Trophoblast cell (in vitro differentiated cells and primary cell): ENCODE results near the gene SARM1. TPM values are rescaled to one million over a fixed set of nuclear protein-coding genes. Genes with fewer than 3 reads are reported as not detected.
A peak's percentile ranks its signal among the peaks of the same experiment; 100 is the strongest.

ENCODE experiments used
- DNase-seq, 2 donors: peaks; one replicate each; pipeline ENCODE4 v3.0.0-alpha.2; 2016
- H2AFZ ChIP-seq: 2 replicates; pipeline ENCODE4 v1.6.1; 2013; ENCODE audit warnings: low read length, moderate library complexity, mild to moderate bottlenecking; ENCODE audit not compliant: insufficient read depth, poor library complexity
- H2AK5ac ChIP-seq: 2 replicates; pipeline ENCODE4 v1.6.1; 2013; ENCODE audit warnings: mild to moderate bottlenecking, low read length
- H2BK120ac ChIP-seq: 2 replicates; pipeline ENCODE4 v1.6.1; 2013; ENCODE audit warnings: low read length, mild to moderate bottlenecking, moderate library complexity; ENCODE audit not compliant: insufficient read depth, poor library complexity
- H2BK12ac ChIP-seq: 2 replicates; pipeline ENCODE4 v1.6.1; 2013; ENCODE audit warnings: mild to moderate bottlenecking, low read length, moderate library complexity
- H2BK5ac ChIP-seq: 2 replicates; pipeline ENCODE4 v1.6.1; 2013; ENCODE audit warnings: low read length, low read depth, moderate library complexity, mild to moderate bottlenecking; ENCODE audit not compliant: poor library complexity
- H3K14ac ChIP-seq: 2 replicates; pipeline ENCODE4 v1.6.1; 2013; ENCODE audit warnings: mild to moderate bottlenecking, low read length
- H3K18ac ChIP-seq: 2 replicates; pipeline ENCODE4 v1.6.1; 2013; ENCODE audit warnings: mild to moderate bottlenecking, low read length
- H3K23ac ChIP-seq: 2 replicates; pipeline ENCODE4 v1.6.1; 2013; ENCODE audit warnings: low read length
- H3K27ac ChIP-seq: 2 replicates; pipeline ENCODE4 v1.5.1; 2013; ENCODE audit warnings: low read depth, mild to moderate bottlenecking, inconsistent platforms, low read length, moderate library complexity
- H3K27me3 ChIP-seq: 2 replicates; pipeline ENCODE4 v1.6.1; 2013; ENCODE audit warnings: inconsistent platforms, mild to moderate bottlenecking, low read length, moderate library complexity; ENCODE audit not compliant: insufficient read depth
- H3K36me3 ChIP-seq, 2 experiments: 1 replicate in 1 of 2; 2 replicates in 1 of 2; pipeline ENCODE4 v1.6.1; 2013; ENCODE audit warnings: low read length in 2 of 2, mild to moderate bottlenecking in 2 of 2, moderate library complexity in 1 of 2; ENCODE audit not compliant: insufficient read depth in 2 of 2, control insufficient read depth in 1 of 2
- H3K4ac ChIP-seq: 2 replicates; pipeline ENCODE4 v1.6.1; 2013; ENCODE audit warnings: low read depth, mild to moderate bottlenecking, low read length, moderate library complexity
- H3K4me1 ChIP-seq, 2 experiments: 1 replicate in 1 of 2; 2 replicates in 1 of 2; pipeline ENCODE4 v1.6.1; 2013; ENCODE audit warnings: low read length in 2 of 2, mild to moderate bottlenecking in 2 of 2, moderate library complexity in 1 of 2; ENCODE audit not compliant: insufficient read depth in 2 of 2, control insufficient read depth in 1 of 2
- H3K4me2 ChIP-seq: 2 replicates; pipeline ENCODE4 v1.6.1; 2013; ENCODE audit warnings: inconsistent platforms, mild to moderate bottlenecking, low read length, moderate library complexity
- H3K4me3 ChIP-seq: 2 replicates; pipeline ENCODE4 v1.5.1; 2013; ENCODE audit warnings: mild to moderate bottlenecking, low read depth, low read length, inconsistent platforms
- H3K79me1 ChIP-seq: one replicate; pipeline ENCODE4 v1.6.1; 2013; ENCODE audit warnings: low read length
- H3K79me2 ChIP-seq: 2 replicates; pipeline ENCODE4 v1.6.1; 2013; ENCODE audit warnings: low read length, mild to moderate bottlenecking; ENCODE audit not compliant: control insufficient read depth, insufficient read depth, poor library complexity
- H3K9ac ChIP-seq: 2 replicates; pipeline ENCODE4 v1.6.1; 2013; ENCODE audit warnings: mild to moderate bottlenecking, low read length
- H3K9me3 ChIP-seq: 2 replicates; pipeline ENCODE4 v1.6.1; 2013; ENCODE audit warnings: low read depth, mild to moderate bottlenecking, control low read depth, inconsistent platforms, low read length; ENCODE audit not compliant: insufficient read depth
- H4K12ac ChIP-seq: 2 replicates; pipeline ENCODE4 v1.6.1; 2013; ENCODE audit warnings: low read depth, mild to moderate bottlenecking, low read length, moderate library complexity
- H4K8ac ChIP-seq: 2 replicates; pipeline ENCODE4 v1.6.1; 2013; ENCODE audit warnings: low read depth, mild to moderate bottlenecking, low read length, moderate library complexity
- H4K91ac ChIP-seq: one replicate; pipeline ENCODE4 v1.6.1; 2013; ENCODE audit warnings: low read depth, mild to moderate bottlenecking, low read length, moderate library complexity
- WGBS: extraction: QIAGEN DNeasy Blood & Tissue Kit; methylation state at CpG from one replicate; pipeline ENCODE4 v1.1.7; 2013; ENCODE audit warnings: missing lambda C conversion rate; ENCODE audit not compliant: insufficient read length, insufficient coverage; ENCODE audit errors: extremely low coverage; 5-methylcytosine and 5-hydroxymethylcytosine counted together
- polyA plus RNA-seq: library from polyadenylated mRNA; stranded (reverse); fragments of 200-250 nt; gene quantifications from 2 replicates; pipeline ENCODE4 v1.2.3, GENCODE V29; 2013

SARM1 gene
- 0.49 and 0.60 TPM in 2 replicates for polyA plus RNA-seq

DNA sequence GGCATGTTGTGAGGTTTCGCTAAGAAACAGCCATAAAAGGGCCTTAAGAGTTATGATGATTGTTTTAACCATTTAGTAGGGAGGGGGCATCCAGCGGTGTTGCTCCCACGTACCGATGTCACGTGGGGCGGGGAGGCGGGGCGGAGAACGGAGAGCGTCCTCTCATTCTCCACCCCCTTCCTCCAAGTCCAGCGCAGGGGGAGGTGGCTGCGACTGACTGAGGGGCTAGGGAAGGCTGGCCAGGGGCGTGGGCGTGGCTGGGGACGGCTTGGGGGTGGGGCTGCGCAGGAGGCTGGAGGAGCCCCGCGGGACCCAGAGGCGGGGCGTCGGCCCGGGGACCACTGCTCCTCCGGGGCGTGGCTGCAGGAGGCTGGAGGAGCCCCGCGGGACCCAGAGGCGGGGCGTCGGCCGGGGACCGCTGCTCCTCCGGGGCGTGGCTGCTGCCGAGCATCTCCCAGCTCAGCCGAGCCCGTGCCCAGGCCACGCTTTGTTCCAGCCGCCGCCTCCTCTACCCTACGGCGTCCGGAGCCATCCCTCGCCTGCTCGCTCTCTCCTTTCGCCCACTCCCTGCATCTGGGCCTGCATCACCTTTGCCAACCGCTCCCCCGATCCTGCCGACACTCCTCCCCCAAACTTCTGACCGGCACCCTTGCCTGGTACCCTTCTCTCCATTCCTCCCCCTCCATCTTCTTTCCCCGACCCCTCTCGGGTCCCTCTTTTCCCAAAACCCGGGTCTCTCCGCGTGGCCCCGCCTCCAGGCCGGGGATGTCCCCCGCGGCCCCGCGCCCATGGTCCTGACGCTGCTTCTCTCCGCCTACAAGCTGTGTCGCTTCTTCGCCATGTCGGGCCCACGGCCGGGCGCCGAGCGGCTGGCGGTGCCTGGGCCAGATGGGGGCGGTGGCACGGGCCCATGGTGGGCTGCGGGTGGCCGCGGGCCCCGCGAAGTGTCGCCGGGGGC is at the start of gene SARM1:
Gene SARM1 (plus strand): TSS at position 450 of the 958 bp plus-strand sequence. CDS start 339 bp downstream, at position 789.
- Histone ChIP-seq H3K27me3 (peaks cover 21% of the 10 kb centered on the region), H3K79me2 (no peaks in the 10 kb centered on the region), H3K4me2 (peak within 1 kb of the TSS; percentile 63), H3K14ac (no peak within 1 kb of the TSS), H3K4me3 (peak within 1 kb of the TSS; percentile 52), H2BK120ac (no peak within 1 kb of the TSS), H3K9ac (no peak within 1 kb of the TSS), H3K79me1 (no peaks in the 10 kb centered on the region), H2BK5ac (no peak within 1 kb of the TSS), H4K8ac (no peak within 1 kb of the TSS), H3K18ac (no peak within 1 kb of the TSS), H4K91ac (no peak within 1 kb of the TSS), H3K27ac (no peak within 1 kb of the TSS), H3K23ac (no peak within 1 kb of the TSS), H3K9me3 (no peaks in the 10 kb centered on the region), H2AK5ac (no peak within 1 kb of the TSS), H3K4ac (no peak within 1 kb of the TSS), H4K12ac (no peak within 1 kb of the TSS), H2BK12ac (no peak within 1 kb of the TSS), H3K36me3 (peaks cover 0 to 2% of the 10 kb centered on the region in 2 experiments), H2AFZ (no peak within 1 kb of the TSS), H3K4me1 (peaks cover 16 to 22% of the 10 kb centered on the region in 2 experiments)
- no peak for DNase-seq
- WGBS = no CpG with 5 or more reads among the region's 80 CpGs

DNA sequence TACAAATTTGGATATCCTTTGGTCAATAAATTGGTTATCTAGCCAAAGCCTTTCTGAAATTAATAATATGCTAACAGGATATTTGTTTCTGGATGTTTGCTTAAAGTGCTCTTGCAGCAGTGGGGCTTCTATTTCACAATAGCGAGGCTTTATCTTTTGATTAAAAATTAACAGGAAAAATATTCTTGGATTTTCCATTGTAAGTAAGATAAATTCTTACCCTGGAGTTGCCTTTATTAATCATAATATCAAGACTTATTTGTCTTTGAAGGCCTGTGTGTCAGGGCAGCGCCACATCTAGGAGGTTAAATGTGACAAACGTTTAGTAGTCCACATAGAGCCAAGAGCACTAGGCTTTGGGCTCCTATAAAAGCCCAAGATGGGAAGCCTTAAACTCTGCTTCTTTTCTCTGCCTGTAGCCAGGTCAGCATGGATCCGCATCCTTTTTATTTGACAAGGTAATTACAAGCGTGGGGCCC is 47.2 kb upstream of the SARM1 start:
- no peak overlapping the region for H4K12ac ChIP-seq
- H3K36me3 ChIP-seq = peaks cover 17 to 27% of the 10 kb centered on the region in 2 experiments
- H3K14ac ChIP-seq = no peak overlapping the region
- peaks cover 24 to 34% of the 10 kb centered on the region in 2 experiments for H3K4me1 ChIP-seq
- H4K91ac ChIP-seq = no peak overlapping the region
- peak overlapping the region; percentile 57 for H3K4ac ChIP-seq
- peaks cover 4% of the 10 kb centered on the region for H3K79me1 ChIP-seq
- H3K27me3 ChIP-seq = no peaks in the 10 kb centered on the region
- no peak for DNase-seq
- H3K4me2 ChIP-seq = no peak overlapping the region
- H3K27ac ChIP-seq = no peak overlapping the region
- H3K9ac ChIP-seq = no peak overlapping the region
- H3K4me3 ChIP-seq = no peak overlapping the region
- no peak overlapping the region for H3K23ac ChIP-seq
- H4K8ac ChIP-seq = no peak overlapping the region
- no peak overlapping the region for H2BK12ac ChIP-seq
- no CpG with 5 or more reads among the region's 5 CpGs for WGBS
- H3K79me2 ChIP-seq = peaks cover 30% of the 10 kb centered on the region
- H3K18ac ChIP-seq = no peak overlapping the region
- H3K9me3 ChIP-seq = no peaks in the 10 kb centered on the region
- no peak overlapping the region for H2AK5ac ChIP-seq
- H2AFZ ChIP-seq = no peak overlapping the region
- H2BK5ac ChIP-seq = no peak overlapping the region
- H2BK120ac ChIP-seq = no peak overlapping the region

DNA sequence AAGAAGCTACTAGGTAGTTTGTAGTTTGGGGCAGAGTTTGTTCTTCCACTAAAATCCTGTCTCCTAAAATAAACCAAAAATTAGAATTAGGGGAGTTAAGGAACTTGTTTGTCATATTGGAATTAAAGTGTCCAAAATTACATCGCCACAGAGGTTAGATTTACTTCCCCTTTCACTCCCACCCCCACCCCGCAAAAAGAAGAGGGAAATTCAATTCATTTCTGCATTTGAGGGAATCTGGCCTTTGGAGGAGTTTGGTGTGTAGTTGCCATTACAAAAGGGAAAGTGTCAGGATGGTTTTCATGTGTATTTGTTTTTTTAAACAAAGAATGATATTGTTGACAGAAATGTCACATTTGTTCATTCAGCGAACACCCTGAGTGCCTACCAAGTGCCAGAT is 46.7 kb upstream of the SARM1 start:
- WGBS = no CpG with 5 or more reads among the region's 3 CpGs
- Histone ChIP-seq H3K23ac (no peak overlapping the region), H3K4me2 (no peak overlapping the region), H3K4me3 (no peak overlapping the region), H4K91ac (no peak overlapping the region), H3K27ac (no peak overlapping the region), H3K18ac (no peak overlapping the region), H3K9ac (no peak overlapping the region), H3K27me3 (no peaks in the 10 kb centered on the region), H2AFZ (no peak overlapping the region), H2BK5ac (no peak overlapping the region), H3K79me1 (no peaks in the 10 kb centered on the region), H3K79me2 (peaks cover 26% of the 10 kb centered on the region), H4K8ac (no peak overlapping the region), H3K14ac (no peak overlapping the region), H2BK120ac (no peak overlapping the region), H2BK12ac (no peak overlapping the region), H3K9me3 (no peaks in the 10 kb centered on the region), H3K4me1 (peaks cover 24 to 34% of the 10 kb centered on the region in 2 experiments), H2AK5ac (no peak overlapping the region), H3K36me3 (peaks cover 19 to 30% of the 10 kb centered on the region in 2 experiments), H3K4ac (peak overlapping the region; percentile 57), H4K12ac (no peak overlapping the region)
- no peak for DNase-seq

DNA sequence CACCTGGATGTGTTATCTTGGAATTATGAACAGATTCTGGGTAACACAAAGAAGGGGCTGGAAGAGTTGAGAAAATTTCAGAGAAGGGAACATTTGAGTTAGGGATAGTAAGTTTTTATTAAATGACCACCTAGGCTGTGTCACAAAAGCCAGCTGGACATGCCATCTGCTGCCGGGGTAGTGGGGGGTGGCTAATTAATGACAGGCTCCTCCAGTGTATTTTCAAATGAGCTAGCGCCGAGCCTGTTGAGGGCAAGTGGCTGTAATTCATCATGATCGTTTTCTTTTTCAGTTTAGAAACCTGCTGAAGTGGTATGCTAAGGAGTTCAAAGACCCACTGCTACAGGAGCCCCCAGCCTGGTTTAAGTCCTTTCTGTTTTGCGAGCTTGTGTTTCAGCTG is 46.3 kb upstream of the SARM1 start:
- Histone ChIP-seq H2BK12ac (no peak overlapping the region), H3K79me1 (no peaks in the 10 kb centered on the region), H4K12ac (no peak overlapping the region), H3K14ac (no peak overlapping the region), H3K18ac (no peak overlapping the region), H3K4ac (peak overlapping the region; percentile 54), H3K36me3 (peaks cover 19 to 30% of the 10 kb centered on the region in 2 experiments), H2AK5ac (no peak overlapping the region), H3K27me3 (no peaks in the 10 kb centered on the region), H3K4me3 (no peak overlapping the region), H2AFZ (no peak overlapping the region), H4K8ac (no peak overlapping the region), H4K91ac (no peak overlapping the region), H2BK120ac (no peak overlapping the region), H3K9me3 (no peaks in the 10 kb centered on the region), H3K23ac (no peak overlapping the region), H3K4me2 (no peak overlapping the region), H3K4me1 (peaks cover 22 to 33% of the 10 kb centered on the region in 2 experiments), H3K9ac (no peak overlapping the region), H3K79me2 (peaks cover 23% of the 10 kb centered on the region), H2BK5ac (no peak overlapping the region), H3K27ac (no peak overlapping the region)
- no CpG with 5 or more reads among the region's 5 CpGs for WGBS
- no peak for DNase-seq
